Endothelial cell of umbilical vein (primary cell): Measurements from ENCODE around the gene FAM83F.

Experiments used
- CTCF ChIP-seq, 2 donors: IDR thresholded peaks; 1 replicate in 1 of 2; 2 replicates in 1 of 2; pipeline ENCODE4 v1.5.1; 2011; ENCODE audit warnings: low read length in 2 of 2, mild to moderate bottlenecking in 2 of 2, moderate library complexity in 2 of 2, control low read depth in 1 of 2, inconsistent platforms in 1 of 2, low read depth in 1 of 2; ENCODE audit not compliant: insufficient read depth in 1 of 2; ENCODE audit errors: extremely low read depth in 1 of 2
- EZH2 ChIP-seq: IDR thresholded peaks from 2 replicates; pipeline ENCODE4 v1.6.1; 2012; ENCODE audit warnings: borderline replicate concordance, low read depth, mild to moderate bottlenecking, moderate library complexity, low read length, inconsistent platforms; ENCODE audit not compliant: severe bottlenecking
- FOS ChIP-seq: IDR thresholded peaks from 2 replicates; pipeline ENCODE4 v1.6.1; 2011; ENCODE audit warnings: mild to moderate bottlenecking, low read length, moderate library complexity, borderline replicate concordance; ENCODE audit not compliant: insufficient read depth
- GATA2 ChIP-seq: IDR thresholded peaks from 2 replicates; pipeline ENCODE4 v1.7.0; 2011; ENCODE audit warnings: low read depth, mild to moderate bottlenecking, moderate library complexity, mixed read lengths, low read length; ENCODE audit not compliant: insufficient read length, insufficient read depth
- JUN ChIP-seq: IDR thresholded peaks from 2 replicates; pipeline ENCODE4 v1.6.1; 2011; ENCODE audit warnings: borderline replicate concordance, low read depth; ENCODE audit not compliant: insufficient read length, insufficient read depth
- MAX ChIP-seq: IDR thresholded peaks from 2 replicates; pipeline ENCODE4 v1.6.1; 2011; ENCODE audit not compliant: insufficient read depth, insufficient read length
- MYC ChIP-seq: IDR thresholded peaks from one replicate; pipeline ENCODE4 v1.6.1; 2011; ENCODE audit warnings: mild to moderate bottlenecking, low read depth, low read length
- POLR2A ChIP-seq: IDR thresholded peaks from 2 replicates; pipeline ENCODE4 v1.6.1; 2012; ENCODE audit warnings: low read depth, mild to moderate bottlenecking, control low read depth, low read length
- POLR2AphosphoS5 ChIP-seq: IDR thresholded peaks from 2 replicates; pipeline ENCODE4 v1.6.1; 2012; ENCODE audit warnings: low read depth, mild to moderate bottlenecking, control low read depth, low read length, moderate library complexity; ENCODE audit not compliant: insufficient read depth

GRCh38 chr22:39994566-39995392, at the start of gene FAM83F:
- TF ChIP-seq CTCF (IDR thresholded peaks at IDR 0.05; ENCODE audit: extremely low read depth in 1 of 2, insufficient read depth in 1 of 2, low read depth in 1 of 2, low read length in 2 of 2) (no peak), POLR2A (no peak), EZH2 (peak; percentile 68), POLR2AphosphoS5 (no peak), FOS (no peak), MAX (peak; percentile 25), GATA2 (no peak), MYC (no peak), JUN (no peak)
